GM12878 (cell line): ENCODE data around the gene SMAD1. TPM values are rescaled to one million over a fixed set of nuclear protein-coding genes. Genes with fewer than 3 reads are reported as not detected.
A peak's percentile ranks its signal among the peaks of the same experiment; 100 is the strongest.

Experiments used
- ATAC-seq: fragments of 200-7000 bp; cut with Tn5 transposase; 3 replicates; pipeline ENCODE4 v1.9.1; 2020; ENCODE audit warnings: mild to moderate bottlenecking, moderate library complexity
- BruUV-seq: library from RNA; stranded (reverse); fragments of 400-500 nt; replicated peaks from 2 replicates; lab custom pipeline; 2021; lab: Mats Ljungman, UMichigan
- CTCF ChIA-PET: fragments of 300-600 bp; sonication (Branson Sonifier 250); formaldehyde crosslinking; extraction: SDS; loops from one replicate; lab custom pipeline; 2021; ENCODE audit warnings: inconsistent platforms; lab: Yijun Ruan, JAX
- POLR2A ChIA-PET: fragments of 350-600 bp; formaldehyde crosslinking; extraction: SDS; loops from one replicate; lab custom pipeline; 2021; ENCODE audit warnings: inconsistent platforms; lab: Charles Lee
- RAD21 ChIA-PET: fragments of 300-600 bp; sonication (Branson Sonifier 250); formaldehyde crosslinking; loops from one replicate; lab custom pipeline; 2023; ENCODE audit warnings: antibody characterized with exemption; ENCODE audit not compliant: unreplicated experiment; lab: Charles Lee
- SMC1A ChIA-PET: fragments of 300-600 bp; sonication (Branson Sonifier 250); formaldehyde crosslinking; loops from one replicate; lab custom pipeline; 2023; ENCODE audit not compliant: unreplicated experiment, uncharacterized antibody; lab: Charles Lee
- DNase-seq: peaks from one replicate; pipeline ENCODE4 v3.0.0-alpha.2; 2011; ENCODE audit warnings: low read depth, low spot score
- FAIRE-seq: peaks from 3 replicates; lab custom pipeline; 2011; peaks lifted over from hg19 to GRCh38; lab: Jason Lieb, UNC
- H2AFZ ChIP-seq: 2 replicates; pipeline ENCODE4 v1.6.0; 2011; ENCODE audit warnings: low read depth, low read length, control low read depth; ENCODE audit not compliant: control insufficient read depth
- H3K27ac ChIP-seq: 2 replicates; pipeline ENCODE4 v1.5.1; 2011; ENCODE audit warnings: control low read depth; ENCODE audit not compliant: control insufficient read depth, insufficient read depth
- H3K27me3 ChIP-seq, 2 experiments: replicated peaks in 1 of 2; 2 replicates each; pipeline versions ENCODE4 v1.6.0 to v1.6.1; 2011; ENCODE audit warnings: low read length in 1 of 2; ENCODE audit not compliant: control insufficient read depth in 2 of 2, insufficient read depth in 2 of 2
- H3K36me3 ChIP-seq, 2 experiments: 2 replicates each; pipeline ENCODE4 v1.5.1; 2011; ENCODE audit warnings: low read length in 1 of 2; ENCODE audit not compliant: control insufficient read depth in 2 of 2, insufficient read depth in 2 of 2
- H3K4me1 ChIP-seq: 2 replicates; pipeline ENCODE4 v1.6.1; 2011; ENCODE audit warnings: mild to moderate bottlenecking, low read length, moderate library complexity, mixed read lengths; ENCODE audit not compliant: control insufficient read depth, insufficient read depth
- H3K4me2 ChIP-seq: 2 replicates; pipeline ENCODE4 v1.6.0; 2011; ENCODE audit warnings: control low read depth; ENCODE audit not compliant: control insufficient read depth, insufficient read depth
- H3K4me3 ChIP-seq: fragments of 200-600 bp; sonication (generic); 2 replicates; pipeline ENCODE4 v1.5.1; 2016
- H3K79me2 ChIP-seq: 2 replicates; pipeline ENCODE4 v1.6.0; 2011; ENCODE audit warnings: low read length; ENCODE audit not compliant: control insufficient read depth, insufficient read depth
- H3K9ac ChIP-seq: 2 replicates; pipeline ENCODE4 v1.8.0; 2011; ENCODE audit warnings: low read length, control low read depth, mixed read lengths; ENCODE audit not compliant: control insufficient read depth, insufficient read depth
- H3K9me3 ChIP-seq: replicated peaks from 3 replicates; pipeline ENCODE4 v1.5.1; 2011; ENCODE audit warnings: mild to moderate bottlenecking, low read length; ENCODE audit not compliant: control insufficient read depth, insufficient read depth
- H4K20me1 ChIP-seq: 2 replicates; pipeline ENCODE4 v1.6.0; 2011; ENCODE audit not compliant: control insufficient read depth, insufficient read depth
- BMI1 ChIP-seq: fragments of 450-650 bp; IDR thresholded peaks from 2 replicates; pipeline ENCODE4 v1.6.1; 2016; ENCODE audit warnings: mild to moderate bottlenecking, moderate library complexity, borderline replicate concordance
- CREB1 ChIP-seq: IDR thresholded peaks from 2 replicates; pipeline ENCODE4 v1.6.1; 2012; ENCODE audit warnings: low read depth, mild to moderate bottlenecking, inconsistent platforms
- GATAD2B ChIP-seq: fragments of 450-650 bp; conservative IDR thresholded peaks from 2 replicates; pipeline ENCODE4 v1.6.1; 2017; ENCODE audit warnings: low read depth, mild to moderate bottlenecking, moderate library complexity
- HDAC6 ChIP-seq: fragments of 200-600 bp; sonication (generic); IDR thresholded peaks from one replicate; pipeline ENCODE4 v1.8.0; 2017; ENCODE audit warnings: antibody characterized with exemption; ENCODE audit not compliant: unreplicated experiment
- HDGF ChIP-seq: fragments of 450-650 bp; IDR thresholded peaks from 2 replicates; pipeline ENCODE4 v1.6.1; 2016; ENCODE audit warnings: antibody characterized with exemption
- IKZF1 ChIP-seq: fragments of 450-650 bp; conservative IDR thresholded peaks from 2 replicates; pipeline ENCODE4 v1.6.1; 2017; ENCODE audit warnings: antibody characterized with exemption, mild to moderate bottlenecking
- IKZF2 ChIP-seq, 2 experiments: fragments of 450-650 bp; IDR thresholded peaks; 2 replicates each; pipeline ENCODE4 v1.6.1; 2017; ENCODE audit warnings: mild to moderate bottlenecking in 2 of 2, moderate library complexity in 2 of 2
- MYC ChIP-seq: IDR thresholded peaks from 2 replicates; pipeline ENCODE4 v1.6.1; 2011; ENCODE audit warnings: mild to moderate bottlenecking, low read length, moderate library complexity, inconsistent platforms; ENCODE audit not compliant: insufficient read depth, insufficient replicate concordance, insufficient read length, severe bottlenecking
- NR2F1 ChIP-seq: fragments of 450-650 bp; conservative IDR thresholded peaks from 2 replicates; pipeline ENCODE4 v1.6.1; 2017; ENCODE audit warnings: mild to moderate bottlenecking
- POLR2AphosphoS5 ChIP-seq: IDR thresholded peaks from 2 replicates; pipeline ENCODE4 v1.6.1; 2011; ENCODE audit warnings: mild to moderate bottlenecking, low read length, inconsistent platforms
- POU2F2 ChIP-seq: IDR thresholded peaks from 3 replicates; pipeline ENCODE4 v1.6.1; 2011; ENCODE audit warnings: low read depth, mild to moderate bottlenecking, low read length, borderline replicate concordance
- RCOR1 ChIP-seq: conservative IDR thresholded peaks from 2 replicates; pipeline ENCODE4 v1.6.1; 2012; ENCODE audit warnings: low read depth, low read length, improper control_type of control experiment
- TCF3 ChIP-seq: IDR thresholded peaks from 2 replicates; pipeline ENCODE4 v1.6.1; 2012; ENCODE audit warnings: low read depth, mild to moderate bottlenecking, low read length, borderline replicate concordance; ENCODE audit not compliant: insufficient read depth
- TCF7 ChIP-seq: IDR thresholded peaks from 2 replicates; pipeline ENCODE4 v1.6.1; 2014; ENCODE audit warnings: antibody characterized with exemption, borderline replicate concordance
- WGBS: methylation state at CpG from one replicate; pipeline ENCODE4 v1.1.6; 2016; ENCODE audit warnings: low lambda C conversion rate; ENCODE audit not compliant: insufficient replicate concordance, insufficient coverage; ENCODE audit errors: missing lambda C conversion rate; 5-methylcytosine and 5-hydroxymethylcytosine counted together
- in situ Hi-C: fragments of 300-500 bp; cut with MboI; formaldehyde crosslinking; loops from 9 replicates; pipeline ENCODE4 v1.14.3; 2018; ENCODE audit warnings: mixed read lengths
- intact Hi-C: fragments of 100-400 bp; cut with micrococcal nuclease; formaldehyde crosslinking; loops from one replicate; pipeline ENCODE4 v1.14.2; 2022; ENCODE audit not compliant: unreplicated experiment
- polyA plus RNA-seq, 11 experiments: library from polyadenylated mRNA; depleted of rRNA in 4 of 11; unstranded in 6 of 11; stranded (reverse) in 5 of 11; fragments of >200 nt; fragmentation: Nextera tagmentation in 4 of 11; fragmentation: Illumina TruSeq in 1 of 11; extraction: Ambion mirVana in 4 of 11; extraction: Trizol in 1 of 11; gene quantifications; 1 replicate in 1 of 11; 2 replicates in 10 of 11; pipeline versions ENCODE4 v1.2.1 to v1.2.3, GENCODE V29; 2011 to 2016; ENCODE audit warnings: inconsistent platforms in 2 of 11, missing spikeins in 2 of 11, low read depth in 1 of 11
- total RNA-seq, 4 experiments: library from RNA; depleted of rRNA in 3 of 4; stranded (reverse); fragments of >200 nt in 3 of 4; fragmentation: Illumina TruSeq in 1 of 4; extraction: Trizol in 1 of 4; gene quantifications; 2 replicates each; pipeline versions ENCODE4 v1.2.1 to v1.2.3, GENCODE V29; 2013 to 2021
- TF ChIP-seq, protein P1 (sequence below), 3 experiments: IDR thresholded peaks in 2 of 3; conservative IDR thresholded peaks in 1 of 3; 2 replicates each; pipeline ENCODE4 v1.5.1; 2011; ENCODE audit warnings: low read depth in 3 of 3, low read length in 3 of 3, mild to moderate bottlenecking in 3 of 3, control low read depth in 2 of 3, moderate library complexity in 2 of 3, inconsistent platforms in 1 of 3, mixed read lengths in 1 of 3; ENCODE audit not compliant: control insufficient read depth in 2 of 3, insufficient read depth in 1 of 3; ENCODE audit errors: extremely low read depth in 1 of 3
- TF ChIP-seq, protein P2 (sequence below): IDR thresholded peaks from 2 replicates; pipeline ENCODE4 v1.6.1; 2012; ENCODE audit warnings: low read depth, low read length, improper control_type of control experiment

The SMAD1 gene
- total and polyA plus RNA-seq, 10 of the 15 experiments (the other 5 are each of a cell fraction or from before 2014, with no cell fraction given): 0.29 to 17.5 (median 13.6) TPM

DNA sequence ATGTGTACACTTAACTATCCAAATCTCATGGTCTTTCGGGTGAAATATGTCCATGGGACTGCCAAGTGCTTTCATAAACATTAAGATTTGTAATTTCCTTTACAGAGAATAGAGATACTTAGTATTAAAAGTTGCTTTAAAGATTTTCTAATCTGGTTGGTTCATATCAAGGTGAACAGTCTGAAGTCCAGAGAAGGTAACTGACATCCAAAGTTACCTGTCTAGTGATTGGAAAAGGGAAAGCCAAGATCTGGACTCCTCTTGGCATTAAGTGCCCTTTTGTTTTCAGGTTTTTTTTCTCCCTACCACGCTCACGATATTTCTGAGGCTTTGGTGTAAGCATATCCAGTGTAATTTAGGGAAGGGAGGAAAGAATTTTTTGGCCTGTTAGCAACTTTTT, 5.0 kb downstream of the SMAD1 start:
- no peak for TF ChIP-seq MYC
- H2AFZ ChIP-seq: no peak overlapping the region
- H3K4me2 ChIP-seq: peak overlapping the region; percentile 70; the same call in 1 of the 2 replicates
- H3K27ac ChIP-seq: no peak overlapping the region
- no peaks in the 10 kb centered on the region for H3K36me3 ChIP-seq
- 94% methylated on average over 3 of the region's 3 CpGs for WGBS
- H3K79me2 ChIP-seq: peaks cover 71% of the 10 kb centered on the region
- ATAC-seq (no peak), DNase-seq (no peak), FAIRE-seq (no peak)
- H4K20me1 ChIP-seq: no peaks in the 10 kb centered on the region
- ChIA-PET RAD21 (no interaction called here), SMC1A (interaction anchor here (0.6 kb wide), 1 partner anchor 9 kb away, joined by 3 read pairs; no protein-coding TSS in a partner anchor), POLR2A (no interaction called here), CTCF (no interaction called here)
- intact Hi-C loops (loop anchor here (5.0 kb wide), 1 partner anchor 131 kb away; the partner anchor contains the start of gene MMAA), in situ Hi-C loops (no loop called here)
- no peaks in the 10 kb centered on the region; a peak in 2 of 4 replicates for H3K27me3 ChIP-seq
- H3K4me1 ChIP-seq: peaks cover 9% of the 10 kb centered on the region; the same call in 1 of the 2 replicates
- no peak overlapping the region for H3K9ac ChIP-seq
- H3K4me3 ChIP-seq: no peak overlapping the region
- BruUV-seq: no TSS peak
- no peaks in the 10 kb centered on the region; the same call in 2 of the 3 replicates for H3K9me3 ChIP-seq

DNA sequence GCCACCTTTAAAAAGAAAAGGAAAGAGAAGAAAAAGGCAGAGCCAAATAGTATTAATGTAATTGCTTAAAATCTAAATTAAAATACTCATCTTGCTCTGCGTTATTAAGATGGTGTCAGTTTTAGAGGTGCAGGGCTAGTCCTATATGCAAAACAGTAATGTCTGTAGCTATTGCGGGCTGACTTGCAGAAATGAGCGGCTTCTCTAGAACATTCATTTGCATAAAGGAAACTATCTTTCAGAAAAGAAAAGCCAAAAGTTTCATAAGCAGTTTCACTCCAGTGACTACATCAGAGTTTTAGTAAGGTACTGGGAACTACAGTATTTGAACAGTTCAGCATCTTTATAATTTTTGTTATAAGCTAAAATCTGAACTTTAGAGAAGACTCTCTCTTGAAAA, 6.0 kb downstream of the SMAD1 start:
- DNase-seq (peak; percentile 71), FAIRE-seq (peak; percentile 71), ATAC-seq (peak; percentile 99)
- H3K4me2 ChIP-seq: peak overlapping the region; percentile 70
- H3K27me3 ChIP-seq: no peaks in the 10 kb centered on the region; a peak in 2 of 4 replicates
- ChIA-PET CTCF (no interaction called here), POLR2A (no interaction called here), RAD21 (no interaction called here), SMC1A (interaction anchor here (0.7 kb wide), 2 partner anchors 12 to 572 kb away, joined by 3 read pairs; no protein-coding TSS in a partner anchor)
- peak overlapping the region; percentile 56 for H3K27ac ChIP-seq
- no peak overlapping the region for H3K9ac ChIP-seq
- in situ Hi-C loops: no loop called here
- H3K36me3 ChIP-seq: no peaks in the 10 kb centered on the region
- H3K4me1 ChIP-seq: peaks cover 9% of the 10 kb centered on the region; the same call in 1 of the 2 replicates
- peak overlapping the region; percentile 60; the same call in 1 of the 2 replicates for H3K4me3 ChIP-seq
- no peak overlapping the region for H2AFZ ChIP-seq
- intact Hi-C loops: loop anchor here (5.0 kb wide), 1 partner anchor 130 kb away; the partner anchor contains the start of gene MMAA
- peaks cover 64% of the 10 kb centered on the region for H3K79me2 ChIP-seq
- BruUV-seq: no TSS peak
- no peaks in the 10 kb centered on the region; the same call in 2 of the 3 replicates for H3K9me3 ChIP-seq
- 0% methylated on average over 3 of the region's 3 CpGs for WGBS
- no peaks in the 10 kb centered on the region for H4K20me1 ChIP-seq
- TF ChIP-seq CREB1: peak; percentile 37; the same call in 1 of the 2 replicates
- TF ChIP-seq RCOR1: no peak
- TF ChIP-seq IKZF1: no peak
- TF ChIP-seq NR2F1: no peak
- TF ChIP-seq TCF3: no peak
- TF ChIP-seq BMI1: no peak
- no peak for TF ChIP-seq POLR2AphosphoS5
- TF ChIP-seq, protein P1, sequence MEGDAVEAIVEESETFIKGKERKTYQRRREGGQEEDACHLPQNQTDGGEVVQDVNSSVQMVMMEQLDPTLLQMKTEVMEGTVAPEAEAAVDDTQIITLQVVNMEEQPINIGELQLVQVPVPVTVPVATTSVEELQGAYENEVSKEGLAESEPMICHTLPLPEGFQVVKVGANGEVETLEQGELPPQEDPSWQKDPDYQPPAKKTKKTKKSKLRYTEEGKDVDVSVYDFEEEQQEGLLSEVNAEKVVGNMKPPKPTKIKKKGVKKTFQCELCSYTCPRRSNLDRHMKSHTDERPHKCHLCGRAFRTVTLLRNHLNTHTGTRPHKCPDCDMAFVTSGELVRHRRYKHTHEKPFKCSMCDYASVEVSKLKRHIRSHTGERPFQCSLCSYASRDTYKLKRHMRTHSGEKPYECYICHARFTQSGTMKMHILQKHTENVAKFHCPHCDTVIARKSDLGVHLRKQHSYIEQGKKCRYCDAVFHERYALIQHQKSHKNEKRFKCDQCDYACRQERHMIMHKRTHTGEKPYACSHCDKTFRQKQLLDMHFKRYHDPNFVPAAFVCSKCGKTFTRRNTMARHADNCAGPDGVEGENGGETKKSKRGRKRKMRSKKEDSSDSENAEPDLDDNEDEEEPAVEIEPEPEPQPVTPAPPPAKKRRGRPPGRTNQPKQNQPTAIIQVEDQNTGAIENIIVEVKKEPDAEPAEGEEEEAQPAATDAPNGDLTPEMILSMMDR (IDR thresholded peaks at IDR 0.05 in 2 of 3, conservative IDR thresholded peaks at IDR 0.05 in 1 of 3; ENCODE audit: control insufficient read depth in 2 of 3, extremely low read depth in 1 of 3, insufficient read depth in 1 of 3, low read depth in 3 of 3, low read length in 3 of 3): no peak
- peak; percentile 99 for TF ChIP-seq POU2F2
- TF ChIP-seq HDAC6: no peak
- no peak for TF ChIP-seq IKZF2 (IDR thresholded peaks at IDR 0.05)
- TF ChIP-seq TCF7: no peak
- no peak for TF ChIP-seq HDGF
- no peak for TF ChIP-seq GATAD2B
- TF ChIP-seq, protein P2, sequence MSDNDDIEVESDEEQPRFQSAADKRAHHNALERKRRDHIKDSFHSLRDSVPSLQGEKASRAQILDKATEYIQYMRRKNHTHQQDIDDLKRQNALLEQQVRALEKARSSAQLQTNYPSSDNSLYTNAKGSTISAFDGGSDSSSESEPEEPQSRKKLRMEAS: no peak
